Body of pancreas (tissue), 4 donors: ENCODE results near the gene SLC35F2.

Experiments used
- POLR2A ChIP-seq, 3 donors: fragments of 450-650 bp; IDR thresholded peaks; one replicate each; pipeline ENCODE4 v1.6.1; 2016; ENCODE audit warnings: antibody characterized with exemption in 3 of 3, mild to moderate bottlenecking in 2 of 3
- TF ChIP-seq, protein P1 (sequence below), 7 experiments: fragments of 450-650 bp in 4 of 7; fragments of 200-600 bp in 3 of 7; sonication (generic) in 3 of 7; IDR thresholded peaks; one replicate each; pipeline ENCODE4 v1.5.1; 2016 to 2019; ENCODE audit warnings: antibody characterized with exemption in 7 of 7

DNA sequence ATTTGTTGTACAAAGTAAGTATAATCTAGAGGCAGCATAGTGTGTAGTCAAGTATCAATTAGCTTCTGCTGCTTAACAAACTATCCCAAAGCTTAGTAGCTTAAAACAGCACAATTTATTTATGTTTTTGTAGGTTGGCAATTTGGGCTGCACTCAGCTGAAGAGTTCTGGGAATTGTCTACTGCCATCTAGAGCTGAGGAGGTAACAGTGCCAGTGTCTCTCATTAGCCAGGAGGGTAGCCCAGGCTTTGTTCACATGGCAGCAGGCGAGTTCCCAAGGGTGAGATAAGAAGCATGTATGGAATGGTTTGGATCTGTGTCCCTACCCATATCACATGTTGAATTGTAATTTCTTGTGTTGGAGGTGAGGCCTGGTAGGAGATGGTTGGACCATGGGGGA, 100.9 kb downstream of the SLC35F2 start:
- TF ChIP-seq, protein P1, sequence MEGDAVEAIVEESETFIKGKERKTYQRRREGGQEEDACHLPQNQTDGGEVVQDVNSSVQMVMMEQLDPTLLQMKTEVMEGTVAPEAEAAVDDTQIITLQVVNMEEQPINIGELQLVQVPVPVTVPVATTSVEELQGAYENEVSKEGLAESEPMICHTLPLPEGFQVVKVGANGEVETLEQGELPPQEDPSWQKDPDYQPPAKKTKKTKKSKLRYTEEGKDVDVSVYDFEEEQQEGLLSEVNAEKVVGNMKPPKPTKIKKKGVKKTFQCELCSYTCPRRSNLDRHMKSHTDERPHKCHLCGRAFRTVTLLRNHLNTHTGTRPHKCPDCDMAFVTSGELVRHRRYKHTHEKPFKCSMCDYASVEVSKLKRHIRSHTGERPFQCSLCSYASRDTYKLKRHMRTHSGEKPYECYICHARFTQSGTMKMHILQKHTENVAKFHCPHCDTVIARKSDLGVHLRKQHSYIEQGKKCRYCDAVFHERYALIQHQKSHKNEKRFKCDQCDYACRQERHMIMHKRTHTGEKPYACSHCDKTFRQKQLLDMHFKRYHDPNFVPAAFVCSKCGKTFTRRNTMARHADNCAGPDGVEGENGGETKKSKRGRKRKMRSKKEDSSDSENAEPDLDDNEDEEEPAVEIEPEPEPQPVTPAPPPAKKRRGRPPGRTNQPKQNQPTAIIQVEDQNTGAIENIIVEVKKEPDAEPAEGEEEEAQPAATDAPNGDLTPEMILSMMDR (IDR thresholded peaks at IDR 0.05): no peak
- no peak for TF ChIP-seq POLR2A (IDR thresholded peaks at IDR 0.05)
